ENCODE measurements around the gene CIDEB. TPM values are rescaled to one million over a fixed set of nuclear protein-coding genes. Genes with fewer than 3 reads are reported as not detected.

CIDEB gene
- total and polyA plus RNA-seq, 2 of the 13 experiments (the other 11 are each of a cell fraction or from before 2014, with no cell fraction given), result 35.8 to 110 TPM

DNA sequence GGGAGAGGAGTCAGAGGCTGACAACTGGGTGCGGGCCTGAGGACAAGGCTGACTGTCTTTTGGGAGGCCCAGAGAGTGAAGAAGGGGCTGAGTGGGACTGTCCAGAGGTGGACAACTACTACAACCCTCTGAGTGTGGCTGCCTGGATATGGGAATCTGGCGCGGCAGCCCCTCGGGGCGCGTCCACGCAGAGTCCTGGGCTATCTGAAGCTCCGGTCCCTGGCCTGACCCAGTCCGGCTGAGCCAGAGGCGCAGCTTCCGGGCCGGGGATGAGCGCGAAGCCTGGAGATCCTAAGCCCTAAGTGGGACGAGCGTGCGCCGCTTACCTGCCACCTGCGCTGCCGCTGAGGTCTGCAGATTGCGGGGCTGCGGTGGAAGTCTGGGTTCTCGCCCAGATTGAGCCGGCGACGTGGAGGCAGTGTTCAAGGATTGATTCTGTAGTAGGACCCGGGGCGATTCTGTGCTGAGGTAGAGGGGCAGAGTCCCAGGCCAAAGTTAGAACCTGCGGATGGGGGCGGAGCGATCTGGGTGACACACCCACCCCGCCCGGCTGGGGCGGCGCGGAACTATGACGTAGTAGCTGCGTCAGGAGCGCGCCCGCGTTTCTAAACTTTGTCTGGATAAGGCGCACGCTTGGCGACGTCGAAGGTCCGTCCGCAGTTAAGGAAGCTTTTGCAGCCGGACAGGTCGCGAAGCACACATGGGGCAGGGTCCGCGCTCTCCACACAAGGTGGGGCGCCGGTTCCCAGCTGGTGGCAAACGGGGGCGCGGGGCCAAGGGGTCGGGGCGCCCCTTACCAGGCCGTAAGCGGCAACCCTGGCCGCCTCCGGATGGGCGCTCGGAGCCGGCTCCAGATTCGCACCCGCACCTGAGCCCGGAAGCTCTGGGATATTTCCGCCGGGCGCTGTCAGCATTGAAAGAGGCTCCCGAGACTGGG, 8.3 kb downstream of the CIDEB start, which contains the start of the genes DHRS1 and NOP9 (continued):
- TF ChIP-seq ZNF224 (CRISPR knock-in tag; IDR thresholded peaks at IDR 0.05), result peak; percentile 94
- peak; percentile 96 for TF ChIP-seq POLR2AphosphoS5 (IDR thresholded peaks at IDR 0.05; ENCODE audit: low read depth, low read length)
- TF ChIP-seq ZNF468 (CRISPR knock-in tag; IDR thresholded peaks at IDR 0.05), result 0 out of 2 replicates have a peak, but pooled peaks have one; percentile 83
- TF ChIP-seq, protein P1, sequence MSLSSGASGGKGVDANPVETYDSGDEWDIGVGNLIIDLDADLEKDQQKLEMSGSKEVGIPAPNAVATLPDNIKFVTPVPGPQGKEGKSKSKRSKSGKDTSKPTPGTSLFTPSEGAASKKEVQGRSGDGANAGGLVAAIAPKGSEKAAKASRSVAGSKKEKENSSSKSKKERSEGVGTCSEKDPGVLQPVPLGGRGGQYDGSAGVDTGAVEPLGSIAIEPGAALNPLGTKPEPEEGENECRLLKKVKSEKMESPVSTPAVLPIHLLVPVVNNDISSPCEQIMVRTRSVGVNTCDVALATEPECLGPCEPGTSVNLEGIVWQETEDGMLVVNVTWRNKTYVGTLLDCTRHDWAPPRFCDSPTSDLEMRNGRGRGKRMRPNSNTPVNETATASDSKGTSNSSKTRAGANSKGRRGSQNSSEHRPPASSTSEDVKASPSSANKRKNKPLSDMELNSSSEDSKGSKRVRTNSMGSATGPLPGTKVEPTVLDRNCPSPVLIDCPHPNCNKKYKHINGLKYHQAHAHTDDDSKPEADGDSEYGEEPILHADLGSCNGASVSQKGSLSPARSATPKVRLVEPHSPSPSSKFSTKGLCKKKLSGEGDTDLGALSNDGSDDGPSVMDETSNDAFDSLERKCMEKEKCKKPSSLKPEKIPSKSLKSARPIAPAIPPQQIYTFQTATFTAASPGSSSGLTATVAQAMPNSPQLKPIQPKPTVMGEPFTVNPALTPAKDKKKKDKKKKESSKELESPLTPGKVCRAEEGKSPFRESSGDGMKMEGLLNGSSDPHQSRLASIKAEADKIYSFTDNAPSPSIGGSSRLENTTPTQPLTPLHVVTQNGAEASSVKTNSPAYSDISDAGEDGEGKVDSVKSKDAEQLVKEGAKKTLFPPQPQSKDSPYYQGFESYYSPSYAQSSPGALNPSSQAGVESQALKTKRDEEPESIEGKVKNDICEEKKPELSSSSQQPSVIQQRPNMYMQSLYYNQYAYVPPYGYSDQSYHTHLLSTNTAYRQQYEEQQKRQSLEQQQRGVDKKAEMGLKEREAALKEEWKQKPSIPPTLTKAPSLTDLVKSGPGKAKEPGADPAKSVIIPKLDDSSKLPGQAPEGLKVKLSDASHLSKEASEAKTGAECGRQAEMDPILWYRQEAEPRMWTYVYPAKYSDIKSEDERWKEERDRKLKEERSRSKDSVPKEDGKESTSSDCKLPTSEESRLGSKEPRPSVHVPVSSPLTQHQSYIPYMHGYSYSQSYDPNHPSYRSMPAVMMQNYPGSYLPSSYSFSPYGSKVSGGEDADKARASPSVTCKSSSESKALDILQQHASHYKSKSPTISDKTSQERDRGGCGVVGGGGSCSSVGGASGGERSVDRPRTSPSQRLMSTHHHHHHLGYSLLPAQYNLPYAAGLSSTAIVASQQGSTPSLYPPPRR (CRISPR knock-in tag; IDR thresholded peaks at IDR 0.05; ENCODE audit: borderline replicate concordance), result peak; percentile 79; the same call in 1 of the 2 replicates
- TF ChIP-seq ARHGAP35 (CRISPR knock-in tag; IDR thresholded peaks at IDR 0.05; ENCODE audit: borderline replicate concordance), result peak; percentile 99
- TF ChIP-seq CCDC6 (CRISPR knock-in tag; IDR thresholded peaks at IDR 0.05), result no peak
- 0 out of 2 replicates have a peak, but pooled peaks have one; percentile 30 for TF ChIP-seq SUZ12 (IDR thresholded peaks at IDR 0.05; ENCODE audit: low read depth, low read length)
- no peak; the same call in 1 of the 2 replicates for TF ChIP-seq ZNF3 (CRISPR knock-in tag; IDR thresholded peaks at IDR 0.05)
- no peak for TF ChIP-seq CENPX (CRISPR knock-in tag; IDR thresholded peaks at IDR 0.05)
- no peak for TF ChIP-seq NBN (conservative IDR thresholded peaks at IDR 0.05)
- TF ChIP-seq, protein P2, sequence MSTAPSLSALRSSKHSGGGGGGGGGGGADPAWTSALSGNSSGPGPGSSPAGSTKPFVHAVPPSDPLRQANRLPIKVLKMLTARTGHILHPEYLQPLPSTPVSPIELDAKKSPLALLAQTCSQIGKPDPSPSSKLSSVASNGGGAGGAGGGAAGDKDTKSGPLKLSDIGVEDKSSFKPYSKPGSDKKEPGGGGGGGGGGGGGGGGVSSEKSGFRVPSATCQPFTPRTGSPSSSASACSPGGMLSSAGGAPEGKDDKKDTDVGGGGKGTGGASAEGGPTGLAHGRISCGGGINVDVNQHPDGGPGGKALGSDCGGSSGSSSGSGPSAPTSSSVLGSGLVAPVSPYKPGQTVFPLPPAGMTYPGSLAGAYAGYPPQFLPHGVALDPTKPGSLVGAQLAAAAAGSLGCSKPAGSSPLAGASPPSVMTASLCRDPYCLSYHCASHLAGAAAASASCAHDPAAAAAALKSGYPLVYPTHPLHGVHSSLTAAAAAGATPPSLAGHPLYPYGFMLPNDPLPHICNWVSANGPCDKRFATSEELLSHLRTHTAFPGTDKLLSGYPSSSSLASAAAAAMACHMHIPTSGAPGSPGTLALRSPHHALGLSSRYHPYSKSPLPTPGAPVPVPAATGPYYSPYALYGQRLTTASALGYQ (CRISPR knock-in tag; IDR thresholded peaks at IDR 0.05), result peak; percentile 95
- peak; percentile 76 for TF ChIP-seq ZKSCAN1 (IDR thresholded peaks at IDR 0.05; ENCODE audit: low read length)
- 0 out of 2 replicates have a peak, but pooled peaks have one; percentile 24 for TF ChIP-seq ZNF773 (CRISPR knock-in tag; IDR thresholded peaks at IDR 0.05; ENCODE audit: borderline replicate concordance)
- TF ChIP-seq, protein P3, sequence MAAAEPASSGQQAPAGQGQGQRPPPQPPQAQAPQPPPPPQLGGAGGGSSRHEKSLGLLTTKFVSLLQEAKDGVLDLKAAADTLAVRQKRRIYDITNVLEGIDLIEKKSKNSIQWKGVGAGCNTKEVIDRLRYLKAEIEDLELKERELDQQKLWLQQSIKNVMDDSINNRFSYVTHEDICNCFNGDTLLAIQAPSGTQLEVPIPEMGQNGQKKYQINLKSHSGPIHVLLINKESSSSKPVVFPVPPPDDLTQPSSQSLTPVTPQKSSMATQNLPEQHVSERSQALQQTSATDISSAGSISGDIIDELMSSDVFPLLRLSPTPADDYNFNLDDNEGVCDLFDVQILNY (CRISPR knock-in tag; conservative IDR thresholded peaks at IDR 0.05), result peak; percentile 76
- TF ChIP-seq MIER2 (CRISPR knock-in tag; IDR thresholded peaks at IDR 0.05), result peak; percentile 86
- no peak for TF ChIP-seq PTBP1 (IDR thresholded peaks at IDR 0.05; ENCODE audit: low read depth, low read length, poor library complexity, severe bottlenecking)
- peak; percentile 80; the same call in 1 of the 2 replicates for TF ChIP-seq ZBTB8A (CRISPR knock-in tag; IDR thresholded peaks at IDR 0.05; ENCODE audit: borderline replicate concordance, low read depth)
- TF ChIP-seq, protein P4, sequence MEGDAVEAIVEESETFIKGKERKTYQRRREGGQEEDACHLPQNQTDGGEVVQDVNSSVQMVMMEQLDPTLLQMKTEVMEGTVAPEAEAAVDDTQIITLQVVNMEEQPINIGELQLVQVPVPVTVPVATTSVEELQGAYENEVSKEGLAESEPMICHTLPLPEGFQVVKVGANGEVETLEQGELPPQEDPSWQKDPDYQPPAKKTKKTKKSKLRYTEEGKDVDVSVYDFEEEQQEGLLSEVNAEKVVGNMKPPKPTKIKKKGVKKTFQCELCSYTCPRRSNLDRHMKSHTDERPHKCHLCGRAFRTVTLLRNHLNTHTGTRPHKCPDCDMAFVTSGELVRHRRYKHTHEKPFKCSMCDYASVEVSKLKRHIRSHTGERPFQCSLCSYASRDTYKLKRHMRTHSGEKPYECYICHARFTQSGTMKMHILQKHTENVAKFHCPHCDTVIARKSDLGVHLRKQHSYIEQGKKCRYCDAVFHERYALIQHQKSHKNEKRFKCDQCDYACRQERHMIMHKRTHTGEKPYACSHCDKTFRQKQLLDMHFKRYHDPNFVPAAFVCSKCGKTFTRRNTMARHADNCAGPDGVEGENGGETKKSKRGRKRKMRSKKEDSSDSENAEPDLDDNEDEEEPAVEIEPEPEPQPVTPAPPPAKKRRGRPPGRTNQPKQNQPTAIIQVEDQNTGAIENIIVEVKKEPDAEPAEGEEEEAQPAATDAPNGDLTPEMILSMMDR (CRISPR knock-in tag; IDR thresholded peaks at IDR 0.05), result peak; percentile 53
- peak; percentile 97 for TF ChIP-seq MZF1 (CRISPR knock-in tag; IDR thresholded peaks at IDR 0.05; ENCODE audit: borderline replicate concordance)
- TF ChIP-seq XBP1 (CRISPR knock-in tag; IDR thresholded peaks at IDR 0.05), result 0 out of 2 replicates have a peak, but pooled peaks have one; percentile 54

All from HepG2 (cell line).